ENCODE results near the gene ALCAM. TPM values are rescaled to one million over a fixed set of nuclear protein-coding genes. Genes with fewer than 3 reads are reported as not detected.

ALCAM gene
- polyA plus RNA-seq, 12 donors = 9.3 to 95.1 (median 13.1) TPM; not detected in 1

GRCh38 chr3:105526360-105527111, 159.8 kb downstream of the ALCAM start:
- DNase-seq = no peak

GRCh38 chr3:105527535-105527934, 160.8 kb downstream of the ALCAM start:
- no peak for DNase-seq

GRCh38 chr3:105527949-105528348, 161.2 kb downstream of the ALCAM start:
- no peak for DNase-seq

GRCh38 chr3:105528955-105529354, 162.2 kb downstream of the ALCAM start:
- no peak for DNase-seq

- DNase-seq = no peak
Measured at GRCh38 chr3:105529456-105529855, 162.7 kb downstream of the ALCAM start.

- DNase-seq = no peak
Measured at GRCh38 chr3:105532251-105532650, 165.5 kb downstream of the ALCAM start.

- no peak for DNase-seq
Measured at GRCh38 chr3:105533960-105534359, 167.3 kb downstream of the ALCAM start.

GRCh38 chr3:105534491-105534890, 167.8 kb downstream of the ALCAM start:
- no peak for DNase-seq

GRCh38 chr3:105537371-105538080, 170.8 kb downstream of the ALCAM start:
- no peak for DNase-seq

GRCh38 chr3:105538483-105538882, 171.8 kb downstream of the ALCAM start:
- no peak for DNase-seq

- DNase-seq = no peak
Measured at GRCh38 chr3:105539897-105540296, 173.2 kb downstream of the ALCAM start.

- DNase-seq = peak; percentile 4
Measured at GRCh38 chr3:105542282-105543019, 175.7 kb downstream of the ALCAM start.

- no peak for DNase-seq
Measured at GRCh38 chr3:105545051-105545450, 178.3 kb downstream of the ALCAM start.

- DNase-seq = no peak
Measured at GRCh38 chr3:105553851-105554250, 187.1 kb downstream of the ALCAM start.

GRCh38 chr3:105555206-105555605, 188.5 kb downstream of the ALCAM start:
- no peak for DNase-seq

GRCh38 chr3:105559856-105560255, 193.1 kb downstream of the ALCAM start:
- no peak for DNase-seq

- DNase-seq = no peak
Measured at GRCh38 chr3:105561876-105562275, 195.2 kb downstream of the ALCAM start.

GRCh38 chr3:105564546-105565288, 198.0 kb downstream of the ALCAM start:
- DNase-seq = no peak

GRCh38 chr3:105571005-105571404, 204.3 kb downstream of the ALCAM start:
- DNase-seq = no peak

- no peak for DNase-seq
Measured at GRCh38 chr3:105572501-105572900, 205.8 kb downstream of the ALCAM start.

- no peak for DNase-seq
Measured at GRCh38 chr3:105579439-105579838, 212.7 kb downstream of the ALCAM start.
